Nephron (organoid): Measurements from ENCODE around the gene ITGA6.

ENCODE experiments used
- H3K27ac Mint-ChIP-seq, 3 experiments: 2 replicates each; pipeline ENCODE4 v1.8.0; 2020; ENCODE audit warnings: mixed read lengths in 3 of 3, mild to moderate bottlenecking in 2 of 3, moderate library complexity in 1 of 3
- H3K27me3 Mint-ChIP-seq: 2 replicates; pipeline ENCODE4 v1.8.0; 2021; ENCODE audit warnings: low read depth, mild to moderate bottlenecking, moderate library complexity, mixed read lengths
- H3K36me3 Mint-ChIP-seq: 2 replicates; pipeline ENCODE4 v1.8.0; 2020; ENCODE audit warnings: low read depth, mixed read lengths
- H3K4me1 Mint-ChIP-seq: 2 replicates; pipeline ENCODE4 v1.8.0; 2020; ENCODE audit warnings: mixed read lengths
- H3K4me3 Mint-ChIP-seq, 3 experiments: 2 replicates each; pipeline ENCODE4 v1.8.0; 2020; ENCODE audit warnings: mild to moderate bottlenecking in 3 of 3, mixed read lengths in 3 of 3, moderate library complexity in 2 of 3
- H3K9me3 Mint-ChIP-seq: 2 replicates; pipeline ENCODE4 v1.8.0; 2020; ENCODE audit warnings: mixed read lengths
- CTCF ChIP-seq, 3 experiments: fragments of 200-600 bp; sonication (generic); IDR thresholded peaks; one replicate each; pipeline ENCODE4 v1.5.0; 2021; ENCODE audit warnings: antibody characterized with exemption in 3 of 3; ENCODE audit not compliant: unreplicated experiment in 3 of 3

ITGA6 gene

GRCh38 chr2:172427256-172427989 lies at the start of gene ITGA6:
TSS of gene ITGA6 (plus strand) at chr2:172427586.
- no peaks in the 10 kb centered on the region for H3K36me3 Mint-ChIP-seq
- H3K27ac Mint-ChIP-seq, result peak within 1 kb of the TSS; percentile 33 to 94 (median 51)
- TF ChIP-seq CTCF (IDR thresholded peaks at IDR 0.05; ENCODE audit: unreplicated experiment in 3 of 3), result peak in 1 of 3 experiments; percentile 23
- peaks cover 62% of the 10 kb centered on the region for H3K27me3 Mint-ChIP-seq
- H3K4me1 Mint-ChIP-seq, result peaks cover 16% of the 10 kb centered on the region
- no peaks in the 10 kb centered on the region for H3K9me3 Mint-ChIP-seq
- H3K4me3 Mint-ChIP-seq, result peak within 1 kb of the TSS; percentile 85 to 91 (median 88)

GRCh38 chr2:172380436-172381274 lies 46.7 kb upstream of the ITGA6 start:
- Mint-ChIP-seq H3K4me1 (peaks cover 36% of the 10 kb centered on the region), H3K9me3 (no peaks in the 10 kb centered on the region), H3K27ac (peak overlapping the region; percentile 56 to 70 (median 68)), H3K36me3 (no peaks in the 10 kb centered on the region), H3K4me3 (peak overlapping the region in 1 of 3 experiments; percentile 7), H3K27me3 (peaks cover 7% of the 10 kb centered on the region)
- TF ChIP-seq CTCF (IDR thresholded peaks at IDR 0.05; ENCODE audit: unreplicated experiment in 3 of 3), result no peak

GRCh38 chr2:172381275-172382027 lies 45.9 kb upstream of the ITGA6 start:
- H3K27me3 Mint-ChIP-seq, result peaks cover 7% of the 10 kb centered on the region
- H3K4me1 Mint-ChIP-seq, result peaks cover 29% of the 10 kb centered on the region
- no peak overlapping the region for H3K4me3 Mint-ChIP-seq
- no peaks in the 10 kb centered on the region for H3K9me3 Mint-ChIP-seq
- H3K27ac Mint-ChIP-seq, result peak overlapping the region in 2 of 3 experiments; percentile 68 to 70
- no peaks in the 10 kb centered on the region for H3K36me3 Mint-ChIP-seq
- TF ChIP-seq CTCF (IDR thresholded peaks at IDR 0.05; ENCODE audit: unreplicated experiment in 3 of 3), result no peak

GRCh38 chr2:172387361-172387760 lies 40.0 kb upstream of the ITGA6 start:
- Mint-ChIP-seq H3K4me1 (peaks cover 11% of the 10 kb centered on the region), H3K4me3 (no peak overlapping the region), H3K27me3 (peaks cover 4% of the 10 kb centered on the region), H3K36me3 (no peaks in the 10 kb centered on the region), H3K27ac (no peak overlapping the region), H3K9me3 (no peaks in the 10 kb centered on the region)
- TF ChIP-seq CTCF (IDR thresholded peaks at IDR 0.05; ENCODE audit: unreplicated experiment in 3 of 3), result no peak

GRCh38 chr2:172389685-172390339 lies 37.6 kb upstream of the ITGA6 start:
- no peak overlapping the region for H3K4me3 Mint-ChIP-seq
- no peak for TF ChIP-seq CTCF (IDR thresholded peaks at IDR 0.05; ENCODE audit: unreplicated experiment in 3 of 3)
- peaks cover 15% of the 10 kb centered on the region for H3K4me1 Mint-ChIP-seq
- H3K36me3 Mint-ChIP-seq, result no peaks in the 10 kb centered on the region
- no peaks in the 10 kb centered on the region for H3K27me3 Mint-ChIP-seq
- H3K27ac Mint-ChIP-seq, result no peak overlapping the region
- no peaks in the 10 kb centered on the region for H3K9me3 Mint-ChIP-seq
